ENCODE results near the gene P2RY6.
"Not testable (repeated sequence)": the region's sequence is repeated elsewhere in the genome, so short reads cannot be mapped to it uniquely, and the experiment has no call there.

The P2RY6 gene

GRCh38 chr11:73232487-73232886, 39.7 kb upstream of the P2RY6 start:
- not testable (repeated sequence) for H3K27me3 ChIP-seq (ENCODE audit: insufficient read depth, low read length); H3K9me3 ChIP-seq (ENCODE audit: low read length); H3K4me3 ChIP-seq (ENCODE audit: low read length); H3K4me1 ChIP-seq (ENCODE audit: insufficient read depth, low read length); H3K36me3 ChIP-seq (ENCODE audit: insufficient read depth, low read length); H2AFZ ChIP-seq (ENCODE audit: low read depth, low read length)

DNA sequence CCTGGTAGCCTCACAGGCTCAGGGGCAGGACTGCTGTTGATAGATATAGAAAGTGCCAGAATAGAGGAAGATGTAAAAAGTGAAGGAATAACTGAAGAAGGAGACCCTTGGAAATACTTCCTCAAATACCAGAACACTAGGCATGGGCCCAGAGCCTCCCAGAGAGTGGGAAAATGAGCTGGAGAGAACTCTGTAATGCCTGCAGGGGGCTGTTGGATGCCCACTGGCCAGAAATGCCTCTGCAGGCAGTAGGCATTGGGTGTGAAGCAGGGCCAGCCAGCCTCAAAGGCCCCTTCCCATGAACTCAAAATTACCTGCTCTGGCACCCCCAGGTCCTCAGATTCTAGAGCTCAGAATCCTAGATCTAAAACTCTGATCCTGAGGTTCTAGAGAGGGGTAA, 38.9 kb upstream of the P2RY6 start:
- Histone ChIP-seq H3K4me1 (ENCODE audit: insufficient read depth, low read length) (no peaks in the 10 kb centered on the region), H3K36me3 (ENCODE audit: insufficient read depth, low read length) (no peaks in the 10 kb centered on the region), H3K27me3 (ENCODE audit: insufficient read depth, low read length) (peaks cover 4% of the 10 kb centered on the region), H3K9me3 (ENCODE audit: low read length) (no peaks in the 10 kb centered on the region), H3K4me3 (ENCODE audit: low read length) (no peak overlapping the region), H2AFZ (ENCODE audit: low read depth, low read length) (no peak overlapping the region)

DNA sequence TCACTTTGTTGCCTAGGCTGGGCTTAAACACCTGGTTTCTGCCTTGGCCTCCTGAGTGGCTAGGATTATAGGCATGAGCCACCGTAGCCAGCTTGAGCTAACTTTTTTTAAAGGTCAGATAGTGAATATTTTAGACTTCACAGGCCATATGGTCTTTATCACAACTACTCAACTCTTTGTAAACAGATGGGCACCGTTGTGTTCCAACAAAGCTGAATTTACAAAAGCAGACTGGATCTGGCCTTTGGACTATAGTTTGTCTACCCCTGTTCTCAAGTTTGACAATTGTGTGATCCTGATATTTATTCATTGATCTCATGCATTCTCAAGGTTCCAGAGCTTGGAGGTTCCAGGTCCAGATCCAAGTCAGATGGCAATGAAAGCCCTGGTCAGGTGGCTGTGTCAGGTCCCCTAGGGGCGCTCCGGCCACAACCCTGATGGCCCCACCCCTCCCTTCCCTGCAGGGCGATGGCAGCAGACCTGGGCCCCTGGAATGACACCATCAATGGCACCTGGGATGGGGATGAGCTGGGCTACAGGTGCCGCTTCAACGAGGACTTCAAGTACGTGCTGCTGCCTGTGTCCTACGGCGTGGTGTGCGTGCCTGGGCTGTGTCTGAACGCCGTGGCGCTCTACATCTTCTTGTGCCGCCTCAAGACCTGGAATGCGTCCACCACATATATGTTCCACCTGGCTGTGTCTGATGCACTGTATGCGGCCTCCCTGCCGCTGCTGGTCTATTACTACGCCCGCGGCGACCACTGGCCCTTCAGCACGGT, 38.3 kb upstream of the P2RY6 start:
- Histone ChIP-seq H2AFZ (ENCODE audit: low read depth, low read length) (no peak overlapping the region), H3K4me3 (ENCODE audit: low read length) (no peak overlapping the region), H3K27me3 (ENCODE audit: insufficient read depth, low read length) (peaks cover 4% of the 10 kb centered on the region), H3K4me1 (ENCODE audit: insufficient read depth, low read length) (no peaks in the 10 kb centered on the region), H3K9me3 (ENCODE audit: low read length) (no peaks in the 10 kb centered on the region), H3K36me3 (ENCODE audit: insufficient read depth, low read length) (no peaks in the 10 kb centered on the region)

DNA sequence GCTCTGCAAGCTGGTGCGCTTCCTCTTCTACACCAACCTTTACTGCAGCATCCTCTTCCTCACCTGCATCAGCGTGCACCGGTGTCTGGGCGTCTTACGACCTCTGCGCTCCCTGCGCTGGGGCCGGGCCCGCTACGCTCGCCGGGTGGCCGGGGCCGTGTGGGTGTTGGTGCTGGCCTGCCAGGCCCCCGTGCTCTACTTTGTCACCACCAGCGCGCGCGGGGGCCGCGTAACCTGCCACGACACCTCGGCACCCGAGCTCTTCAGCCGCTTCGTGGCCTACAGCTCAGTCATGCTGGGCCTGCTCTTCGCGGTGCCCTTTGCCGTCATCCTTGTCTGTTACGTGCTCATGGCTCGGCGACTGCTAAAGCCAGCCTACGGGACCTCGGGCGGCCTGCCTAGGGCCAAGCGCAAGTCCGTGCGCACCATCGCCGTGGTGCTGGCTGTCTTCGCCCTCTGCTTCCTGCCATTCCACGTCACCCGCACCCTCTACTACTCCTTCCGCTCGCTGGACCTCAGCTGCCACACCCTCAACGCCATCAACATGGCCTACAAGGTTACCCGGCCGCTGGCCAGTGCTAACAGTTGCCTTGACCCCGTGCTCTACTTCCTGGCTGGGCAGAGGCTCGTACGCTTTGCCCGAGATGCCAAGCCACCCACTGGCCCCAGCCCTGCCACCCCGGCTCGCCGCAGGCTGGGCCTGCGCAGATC, 37.5 kb upstream of the P2RY6 start:
- Histone ChIP-seq H3K4me1 (ENCODE audit: insufficient read depth, low read length) (no peaks in the 10 kb centered on the region), H2AFZ (ENCODE audit: low read depth, low read length) (no peak overlapping the region), H3K36me3 (ENCODE audit: insufficient read depth, low read length) (no peaks in the 10 kb centered on the region), H3K9me3 (ENCODE audit: low read length) (no peaks in the 10 kb centered on the region), H3K27me3 (ENCODE audit: insufficient read depth, low read length) (peaks cover 4% of the 10 kb centered on the region), H3K4me3 (ENCODE audit: low read length) (no peak overlapping the region)

- Histone ChIP-seq H3K9me3 (ENCODE audit: low read length) (no peaks in the 10 kb centered on the region), H2AFZ (ENCODE audit: low read depth, low read length) (no peak overlapping the region), H3K27me3 (ENCODE audit: insufficient read depth, low read length) (no peaks in the 10 kb centered on the region), H3K4me3 (ENCODE audit: low read length) (no peak overlapping the region), H3K36me3 (ENCODE audit: insufficient read depth, low read length) (no peaks in the 10 kb centered on the region), H3K4me1 (ENCODE audit: insufficient read depth, low read length) (no peaks in the 10 kb centered on the region)
These were observed 36.8 kb upstream of the P2RY6 start for GRCh38 chr11:73235236-73235786.

DNA sequence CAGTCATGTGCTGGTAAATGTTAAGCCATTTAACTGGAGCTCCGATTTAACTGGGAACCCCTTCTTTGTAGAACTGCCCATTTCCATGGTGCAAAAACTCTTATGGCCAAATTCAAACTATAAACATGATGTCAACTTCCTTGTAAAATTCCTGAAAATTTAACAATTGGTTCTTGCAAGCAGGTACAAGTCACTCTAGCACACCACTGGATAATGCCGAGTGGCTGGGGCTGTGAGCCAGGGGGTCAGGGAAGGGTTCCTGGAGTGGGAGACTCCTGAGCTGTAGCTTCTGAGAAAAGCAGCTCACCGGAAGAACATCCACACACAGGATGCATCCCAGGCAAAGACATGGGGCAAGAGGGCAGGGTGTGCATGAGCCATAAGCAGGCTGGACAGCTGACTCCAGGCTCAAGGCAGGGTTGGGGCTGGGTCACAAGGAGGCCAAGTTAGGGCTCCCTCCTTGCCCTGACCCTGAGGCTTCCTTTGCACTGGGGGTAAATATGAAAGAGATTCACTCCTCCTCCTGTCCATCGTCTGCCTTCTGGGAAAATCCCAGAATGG, 35.9 kb upstream of the P2RY6 start:
- Histone ChIP-seq H3K4me3 (ENCODE audit: low read length) (no peak overlapping the region), H3K4me1 (ENCODE audit: insufficient read depth, low read length) (no peaks in the 10 kb centered on the region), H3K27me3 (ENCODE audit: insufficient read depth, low read length) (no peaks in the 10 kb centered on the region), H3K36me3 (ENCODE audit: insufficient read depth, low read length) (no peaks in the 10 kb centered on the region), H2AFZ (ENCODE audit: low read depth, low read length) (no peak overlapping the region), H3K9me3 (ENCODE audit: low read length) (no peaks in the 10 kb centered on the region)

- H2AFZ ChIP-seq (ENCODE audit: low read depth, low read length) = no peak overlapping the region
- no peak overlapping the region for H3K4me3 ChIP-seq (ENCODE audit: low read length)
- no peaks in the 10 kb centered on the region for H3K4me1 ChIP-seq (ENCODE audit: insufficient read depth, low read length)
- no peaks in the 10 kb centered on the region for H3K36me3 ChIP-seq (ENCODE audit: insufficient read depth, low read length)
- H3K27me3 ChIP-seq (ENCODE audit: insufficient read depth, low read length) = no peaks in the 10 kb centered on the region
- H3K9me3 ChIP-seq (ENCODE audit: low read length) = no peaks in the 10 kb centered on the region
These were observed 35.3 kb upstream of the P2RY6 start for GRCh38 chr11:73236854-73237253.

GRCh38 chr11:73237471-73238290, 34.5 kb upstream of the P2RY6 start:
- Histone ChIP-seq H3K27me3 (ENCODE audit: insufficient read depth, low read length) (no peaks in the 10 kb centered on the region), H3K36me3 (ENCODE audit: insufficient read depth, low read length) (no peaks in the 10 kb centered on the region), H3K4me1 (ENCODE audit: insufficient read depth, low read length) (peaks cover under 1% of the 10 kb centered on the region), H3K9me3 (ENCODE audit: low read length) (no peaks in the 10 kb centered on the region), H3K4me3 (ENCODE audit: low read length) (no peak overlapping the region), H2AFZ (ENCODE audit: low read depth, low read length) (no peak overlapping the region)

DNA sequence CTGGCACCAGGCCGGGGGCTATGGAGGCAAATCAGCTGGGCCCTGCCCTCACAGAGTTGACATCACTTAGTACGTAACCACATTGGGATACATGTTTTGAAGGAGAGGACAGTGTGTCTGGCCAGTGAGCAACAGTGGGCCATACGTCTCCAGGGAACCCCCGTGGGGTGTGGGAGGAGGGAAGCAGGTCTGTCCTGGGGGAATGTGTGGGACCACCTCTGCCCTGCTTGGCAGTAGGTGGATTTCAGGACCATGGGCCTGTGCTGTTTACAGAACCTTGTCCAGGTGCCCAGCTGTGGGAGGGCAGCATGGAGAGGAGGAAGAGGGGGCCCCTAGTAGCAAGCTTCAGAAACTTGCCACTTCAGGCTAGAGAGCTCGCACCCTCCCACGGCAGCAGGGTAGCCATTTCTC, 33.0 kb upstream of the P2RY6 start:
- Histone ChIP-seq H2AFZ (ENCODE audit: low read depth, low read length) (no peak overlapping the region), H3K36me3 (ENCODE audit: insufficient read depth, low read length) (no peaks in the 10 kb centered on the region), H3K4me3 (ENCODE audit: low read length) (no peak overlapping the region), H3K4me1 (ENCODE audit: insufficient read depth, low read length) (peaks cover 3% of the 10 kb centered on the region), H3K27me3 (ENCODE audit: insufficient read depth, low read length) (no peaks in the 10 kb centered on the region), H3K9me3 (ENCODE audit: low read length) (no peaks in the 10 kb centered on the region)

DNA sequence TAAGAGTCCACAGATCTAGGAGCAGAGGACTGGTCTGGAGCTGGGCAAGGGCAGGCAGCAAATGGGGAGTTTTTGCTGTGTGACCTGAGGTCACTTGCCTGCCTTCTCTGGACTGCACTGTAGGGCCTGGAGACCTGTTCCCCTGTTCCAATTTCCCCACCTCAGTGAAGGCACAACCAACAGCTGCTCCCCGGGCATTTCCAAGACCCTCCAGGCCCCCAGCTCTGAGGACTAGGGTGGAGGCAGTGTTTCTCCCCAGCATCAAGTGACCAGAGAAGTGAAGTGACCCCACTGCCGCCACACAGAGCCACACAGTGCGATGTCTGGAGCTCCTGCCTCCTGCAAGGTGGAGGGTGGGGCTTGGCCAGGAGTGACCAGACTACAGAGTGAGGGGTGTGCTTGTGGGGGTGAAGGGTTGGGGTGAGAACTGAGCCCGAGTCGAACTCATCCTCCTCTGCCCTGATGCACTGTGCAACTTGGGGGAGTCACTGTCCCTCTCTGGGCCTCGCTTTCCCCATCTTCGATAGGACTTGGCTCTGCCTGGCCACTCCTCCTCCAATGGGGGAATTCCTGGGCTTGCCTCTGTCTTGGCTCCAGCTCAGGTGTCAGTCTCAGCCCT, 32.5 kb upstream of the P2RY6 start:
- Histone ChIP-seq H2AFZ (ENCODE audit: low read depth, low read length) (no peak overlapping the region), H3K36me3 (ENCODE audit: insufficient read depth, low read length) (no peaks in the 10 kb centered on the region), H3K9me3 (ENCODE audit: low read length) (no peaks in the 10 kb centered on the region), H3K4me3 (ENCODE audit: low read length) (no peak overlapping the region), H3K4me1 (ENCODE audit: insufficient read depth, low read length) (peaks cover 4% of the 10 kb centered on the region), H3K27me3 (ENCODE audit: insufficient read depth, low read length) (no peaks in the 10 kb centered on the region)

- Histone ChIP-seq H3K9me3 (ENCODE audit: low read length) (no peaks in the 10 kb centered on the region), H3K27me3 (ENCODE audit: insufficient read depth, low read length) (no peaks in the 10 kb centered on the region), H3K4me3 (ENCODE audit: low read length) (no peak overlapping the region), H3K36me3 (ENCODE audit: insufficient read depth, low read length) (no peaks in the 10 kb centered on the region), H3K4me1 (ENCODE audit: insufficient read depth, low read length) (peaks cover 9% of the 10 kb centered on the region), H2AFZ (ENCODE audit: low read depth, low read length) (no peak overlapping the region)
These were observed 31.9 kb upstream of the P2RY6 start for GRCh38 chr11:73240190-73240781.

GRCh38 chr11:73241300-73241699, 30.8 kb upstream of the P2RY6 start:
- H3K9me3 ChIP-seq (ENCODE audit: low read length) = no peaks in the 10 kb centered on the region

More at GRCh38 chr11:73241300-73241699, 30.8 kb upstream of the P2RY6 start:
- Histone ChIP-seq H3K36me3 (ENCODE audit: insufficient read depth, low read length) (no peaks in the 10 kb centered on the region), H3K27me3 (ENCODE audit: insufficient read depth, low read length) (no peaks in the 10 kb centered on the region), H2AFZ (ENCODE audit: low read depth, low read length) (no peak overlapping the region), H3K4me3 (ENCODE audit: low read length) (no peak overlapping the region), H3K4me1 (ENCODE audit: insufficient read depth, low read length) (peaks cover 9% of the 10 kb centered on the region)
